Measurements from ENCODE around the gene BHMT. TPM values are rescaled to one million over a fixed set of nuclear protein-coding genes. Genes with fewer than 3 reads are reported as not detected.
"Not testable (repeated sequence)": the region's sequence is repeated elsewhere in the genome, so short reads cannot be mapped to it uniquely, and the experiment has no call there.

BHMT gene
- total RNA-seq, 4 donors from 2014 or later, result 0.83 to 4.8 (median 3.9) TPM

DNA sequence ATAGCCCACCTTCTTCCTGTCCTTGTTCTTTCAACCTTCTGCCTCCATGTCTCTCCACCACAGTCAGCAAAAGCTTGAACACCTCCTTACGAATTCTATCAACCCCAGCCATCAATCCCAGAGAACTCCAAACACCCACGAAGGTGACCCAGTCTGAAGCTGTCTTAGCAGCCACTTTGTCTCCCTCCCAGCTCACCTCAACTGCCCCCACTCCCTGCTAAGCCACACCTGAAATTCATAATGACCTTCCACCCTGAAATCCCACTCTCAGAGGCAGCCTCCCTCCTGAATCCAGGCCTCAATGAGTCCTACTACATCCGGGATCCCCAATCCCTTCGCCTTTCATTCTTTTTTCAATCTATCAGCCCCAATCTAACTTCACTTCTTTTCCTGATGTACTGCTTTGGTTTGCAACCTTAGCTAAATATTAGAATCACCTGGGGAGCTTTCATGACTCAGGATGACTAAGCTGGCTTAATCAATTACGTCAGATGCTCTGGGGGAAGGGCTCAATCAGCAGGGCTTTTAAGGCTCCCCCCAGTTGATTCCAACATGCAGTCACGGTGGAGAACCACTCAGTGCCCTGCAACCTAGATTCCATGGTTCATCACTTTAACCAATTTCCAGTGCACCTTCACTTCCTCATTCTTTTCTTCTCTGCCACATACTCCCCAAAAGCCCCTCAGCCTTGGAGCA lies 32.2 kb downstream of the BHMT start:
- no peak overlapping the region for H3K27ac ChIP-seq (replicated peaks in 1 of 4)
- no peak overlapping the region for H3K4me3 ChIP-seq
- H3K27me3 ChIP-seq, result no peaks in the 10 kb centered on the region
- 83% methylated on average over 6 of the region's 6 CpGs for WGBS
- intact Hi-C loops (cut with DNase I), result loop anchor here (10.0 kb wide), 1 partner anchor 61 kb away; no protein-coding TSS in a partner anchor
- H3K9me3 ChIP-seq, result no peaks in the 10 kb centered on the region
- H3K4me1 ChIP-seq, result peaks cover 0 to 29% (median 11%) of the 10 kb centered on the region in 4 donors
- H3K36me3 ChIP-seq, result no peaks in the 10 kb centered on the region
- no peak for DNase-seq (ENCODE audit: extremely low spot score)
- TF ChIP-seq, protein P1, sequence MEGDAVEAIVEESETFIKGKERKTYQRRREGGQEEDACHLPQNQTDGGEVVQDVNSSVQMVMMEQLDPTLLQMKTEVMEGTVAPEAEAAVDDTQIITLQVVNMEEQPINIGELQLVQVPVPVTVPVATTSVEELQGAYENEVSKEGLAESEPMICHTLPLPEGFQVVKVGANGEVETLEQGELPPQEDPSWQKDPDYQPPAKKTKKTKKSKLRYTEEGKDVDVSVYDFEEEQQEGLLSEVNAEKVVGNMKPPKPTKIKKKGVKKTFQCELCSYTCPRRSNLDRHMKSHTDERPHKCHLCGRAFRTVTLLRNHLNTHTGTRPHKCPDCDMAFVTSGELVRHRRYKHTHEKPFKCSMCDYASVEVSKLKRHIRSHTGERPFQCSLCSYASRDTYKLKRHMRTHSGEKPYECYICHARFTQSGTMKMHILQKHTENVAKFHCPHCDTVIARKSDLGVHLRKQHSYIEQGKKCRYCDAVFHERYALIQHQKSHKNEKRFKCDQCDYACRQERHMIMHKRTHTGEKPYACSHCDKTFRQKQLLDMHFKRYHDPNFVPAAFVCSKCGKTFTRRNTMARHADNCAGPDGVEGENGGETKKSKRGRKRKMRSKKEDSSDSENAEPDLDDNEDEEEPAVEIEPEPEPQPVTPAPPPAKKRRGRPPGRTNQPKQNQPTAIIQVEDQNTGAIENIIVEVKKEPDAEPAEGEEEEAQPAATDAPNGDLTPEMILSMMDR (IDR thresholded peaks at IDR 0.05), result no peak
- TF ChIP-seq EP300 (IDR thresholded peaks at IDR 0.05) (no peak), POLR2AphosphoS5 (IDR thresholded peaks at IDR 0.05) (no peak), POLR2A (IDR thresholded peaks at IDR 0.05; ENCODE audit: low read depth) (no peak)

DNA sequence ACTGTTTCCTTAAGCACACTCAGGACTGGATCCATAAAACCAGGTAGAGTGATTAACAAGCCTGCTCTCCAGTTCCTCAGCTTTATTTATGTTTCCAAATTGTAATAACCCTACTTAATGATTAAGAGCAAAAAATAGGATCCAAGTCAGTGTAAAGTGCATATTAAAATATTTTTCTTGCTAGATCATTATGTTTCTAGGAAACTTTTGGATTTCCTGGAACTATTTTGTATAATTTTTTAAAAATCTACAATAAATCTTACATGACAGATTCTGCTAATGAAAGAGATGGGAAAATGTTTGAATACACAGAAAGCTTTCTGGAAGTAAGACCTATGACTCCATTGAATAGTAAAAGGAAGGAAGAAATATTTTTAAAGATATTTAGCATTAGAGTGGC lies 35.5 kb downstream of the BHMT start:
- H3K27ac ChIP-seq (replicated peaks in 1 of 4), result peak overlapping the region in 2 of 4 donors; percentile 8 to 38
- H3K9me3 ChIP-seq, result no peaks in the 10 kb centered on the region
- DNase-seq (ENCODE audit: extremely low spot score), result no peak
- no peak overlapping the region for H3K4me3 ChIP-seq
- TF ChIP-seq EP300 (IDR thresholded peaks at IDR 0.05), result no peak
- TF ChIP-seq, protein P1 (IDR thresholded peaks at IDR 0.05), result no peak
- TF ChIP-seq POLR2A (IDR thresholded peaks at IDR 0.05; ENCODE audit: low read depth), result no peak
- TF ChIP-seq POLR2AphosphoS5 (IDR thresholded peaks at IDR 0.05), result no peak
- H3K4me1 ChIP-seq, result peaks cover 0 to 39% (median 18%) of the 10 kb centered on the region in 4 donors
- no peaks in the 10 kb centered on the region for H3K36me3 ChIP-seq
- H3K27me3 ChIP-seq, result no peaks in the 10 kb centered on the region
- intact Hi-C loops (cut with DNase I), result loop anchor here (10.0 kb wide), 1 partner anchor 58 kb away; no protein-coding TSS in a partner anchor

DNA sequence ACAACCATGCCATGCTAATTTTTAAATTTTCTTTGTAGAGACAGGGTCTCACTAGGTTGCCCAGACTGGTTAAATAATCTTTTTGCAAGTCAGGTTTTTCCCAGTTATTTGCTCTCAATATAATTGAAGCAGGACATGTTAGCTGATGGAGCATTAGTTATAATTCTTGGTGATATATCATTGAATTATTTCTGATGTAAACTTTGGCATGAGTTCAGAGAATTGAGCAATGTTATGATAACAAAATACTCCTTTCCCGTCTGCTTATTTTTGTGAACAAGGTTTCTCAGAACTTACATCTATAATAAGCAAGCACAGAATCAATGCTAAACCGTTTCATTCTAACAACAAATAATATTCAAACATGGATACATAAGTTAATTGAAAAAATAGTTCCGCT lies 37.8 kb downstream of the BHMT start:
- H3K4me1 ChIP-seq, result peaks cover 0 to 43% (median 20%) of the 10 kb centered on the region in 4 donors
- no peak overlapping the region for H3K27ac ChIP-seq (replicated peaks in 1 of 4)
- no peaks in the 10 kb centered on the region for H3K9me3 ChIP-seq
- no peaks in the 10 kb centered on the region for H3K36me3 ChIP-seq
- H3K4me3 ChIP-seq, result no peak overlapping the region
- 61% methylated on average over 3 of the region's 3 CpGs for WGBS
- H3K27me3 ChIP-seq, result no peaks in the 10 kb centered on the region
- no peak for TF ChIP-seq POLR2AphosphoS5 (IDR thresholded peaks at IDR 0.05)
- DNase-seq (ENCODE audit: extremely low spot score), result no peak
- intact Hi-C loops (cut with DNase I), result loop anchor here (10.0 kb wide), 1 partner anchor 55 kb away; no protein-coding TSS in a partner anchor

DNA sequence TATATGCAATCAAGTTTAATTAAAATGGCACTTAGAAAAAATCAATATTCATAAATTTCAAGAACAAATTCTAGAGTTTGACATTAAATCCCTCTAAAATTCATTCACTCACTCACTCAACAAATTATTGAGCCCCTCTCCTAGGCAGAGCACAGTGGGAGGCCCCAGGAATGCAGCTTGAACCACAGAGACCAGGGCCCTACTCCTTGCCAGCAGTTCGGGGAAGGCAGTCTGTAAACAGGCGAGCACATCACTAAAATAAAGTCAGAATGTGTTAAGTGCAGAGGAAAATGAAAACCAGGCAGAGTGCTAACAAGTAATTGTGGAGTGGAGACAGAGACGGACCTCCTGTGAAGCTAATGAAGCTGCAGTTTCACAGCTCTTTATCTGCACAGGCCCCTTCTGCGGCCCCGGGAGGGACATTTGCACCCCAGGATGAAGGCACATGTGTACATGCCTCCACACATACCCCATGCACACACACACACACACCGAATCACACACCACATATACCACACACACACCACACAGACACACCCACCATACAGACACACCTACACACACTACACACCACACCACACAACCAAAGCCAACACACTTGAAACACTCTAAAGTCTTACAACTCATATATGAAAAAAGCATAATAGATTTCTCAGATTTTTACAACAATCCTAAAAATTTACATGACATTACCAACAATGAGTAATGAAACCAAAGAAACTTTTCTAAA lies 40.5 kb downstream of the BHMT start:
- H3K36me3 ChIP-seq, result no peaks in the 10 kb centered on the region
- H3K27me3 ChIP-seq, result no peaks in the 10 kb centered on the region
- no peak for DNase-seq (ENCODE audit: extremely low spot score)
- no peak overlapping the region for H3K4me3 ChIP-seq
- intact Hi-C loops (cut with DNase I), result no loop called here
- no peaks in the 10 kb centered on the region for H3K9me3 ChIP-seq
- H3K27ac ChIP-seq (replicated peaks in 1 of 4), result no peak overlapping the region
- TF ChIP-seq, protein P1 (IDR thresholded peaks at IDR 0.05), result no peak
- no peak for TF ChIP-seq EP300 (IDR thresholded peaks at IDR 0.05)
- no peak for TF ChIP-seq POLR2A (IDR thresholded peaks at IDR 0.05; ENCODE audit: low read depth)
- no peak for TF ChIP-seq POLR2AphosphoS5 (IDR thresholded peaks at IDR 0.05)
- WGBS, result 49% methylated on average over 6 of the region's 6 CpGs
- peaks cover 0 to 31% (median 12%) of the 10 kb centered on the region in 4 donors for H3K4me1 ChIP-seq

DNA sequence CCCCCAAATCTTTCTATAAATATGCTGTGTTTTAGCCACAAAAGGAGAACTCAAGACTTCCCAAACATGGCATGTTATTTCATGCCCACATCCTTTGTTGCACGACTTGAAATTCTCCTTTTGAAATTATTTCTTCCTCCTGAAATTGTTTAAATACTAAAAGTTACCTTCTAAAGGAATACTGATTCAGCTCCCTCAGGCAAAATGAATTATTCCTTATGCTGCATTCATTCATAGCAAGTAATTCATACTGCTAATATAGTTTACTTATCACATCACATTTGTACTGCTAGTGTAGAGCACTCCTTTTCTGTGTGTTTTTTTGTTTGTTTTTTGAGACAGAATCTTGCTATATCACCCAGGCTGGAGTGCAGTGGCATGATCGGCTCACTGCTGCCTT lies 45.7 kb downstream of the BHMT start:
- H3K36me3 ChIP-seq, result no peaks in the 10 kb centered on the region
- TF ChIP-seq EP300 (IDR thresholded peaks at IDR 0.05), result no peak
- no peak for TF ChIP-seq POLR2A (IDR thresholded peaks at IDR 0.05; ENCODE audit: low read depth)
- TF ChIP-seq, protein P1 (IDR thresholded peaks at IDR 0.05), result no peak
- TF ChIP-seq POLR2AphosphoS5 (IDR thresholded peaks at IDR 0.05), result no peak
- no peaks in the 10 kb centered on the region for H3K9me3 ChIP-seq
- H3K27me3 ChIP-seq, result no peaks in the 10 kb centered on the region
- no peak for DNase-seq (ENCODE audit: extremely low spot score)
- intact Hi-C loops (cut with DNase I), result no loop called here
- peaks cover 0 to 2% (median 0%) of the 10 kb centered on the region in 4 donors for H3K4me1 ChIP-seq
- no peak overlapping the region for H3K4me3 ChIP-seq
- H3K27ac ChIP-seq (replicated peaks in 1 of 4), result no peak overlapping the region
- 76% methylated on average over 2 of the region's 2 CpGs for WGBS

DNA sequence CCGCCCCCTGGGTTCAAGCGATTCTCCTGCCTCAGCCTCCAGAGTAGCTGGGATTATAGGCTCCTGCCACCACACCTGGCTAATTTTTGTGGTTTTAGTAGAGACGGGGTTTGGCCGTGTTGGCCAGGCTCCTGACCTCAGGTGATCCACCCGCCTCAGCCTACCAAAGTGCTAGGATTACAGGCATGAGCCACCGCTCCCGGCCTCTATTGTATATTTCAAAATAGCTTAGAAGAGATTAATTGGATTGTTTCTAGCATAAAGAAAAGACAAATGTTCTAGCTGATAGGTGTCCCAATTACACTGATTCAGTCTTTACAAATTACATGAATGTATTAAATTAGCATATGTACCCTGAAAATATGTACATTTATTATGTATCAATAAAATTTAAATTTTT lies 50.0 kb downstream of the BHMT start:
- WGBS, result 95% methylated on average over 7 of the region's 7 CpGs
- DNase-seq (ENCODE audit: extremely low spot score); intact Hi-C loops (cut with DNase I); H3K9me3 ChIP-seq; H3K36me3 ChIP-seq; H3K27ac ChIP-seq (replicated peaks in 1 of 4); H3K4me3 ChIP-seq; H3K4me1 ChIP-seq; H3K27me3 ChIP-seq: not testable (repeated sequence)

Measured in esophagus muscularis mucosa (tissue), 4 donors.